ENCODE data around the gene PSG11.
"Not testable (repeated sequence)": the region's sequence is repeated elsewhere in the genome, so short reads cannot be mapped to it uniquely, and the experiment has no call there.

GRCh38 chr19:43058440-43058839 is 32.2 kb upstream of the PSG11 start:
- not testable (repeated sequence) for TF ChIP-seq CTCF (conservative IDR thresholded peaks at IDR 0.05; ENCODE audit: low read length); EZH2phosphoT487 (IDR thresholded peaks at IDR 0.05; ENCODE audit: borderline replicate concordance)
